Fibroblast of skin of left quadriceps (primary cell): ENCODE results near the gene TNS3.
A peak's percentile ranks its signal among the peaks of the same experiment; 100 is the strongest.

Experiments
- DNase-seq, 2 experiments: peaks; one replicate each; pipeline ENCODE4 v3.0.0-alpha.2; 2013; ENCODE audit warnings: low read depth in 2 of 2

Gene TNS3

GRCh38 chr7:47506382-47507339, 75.2 kb downstream of the TNS3 start:
- DNase-seq = peak; percentile 87 to 88

DNA sequence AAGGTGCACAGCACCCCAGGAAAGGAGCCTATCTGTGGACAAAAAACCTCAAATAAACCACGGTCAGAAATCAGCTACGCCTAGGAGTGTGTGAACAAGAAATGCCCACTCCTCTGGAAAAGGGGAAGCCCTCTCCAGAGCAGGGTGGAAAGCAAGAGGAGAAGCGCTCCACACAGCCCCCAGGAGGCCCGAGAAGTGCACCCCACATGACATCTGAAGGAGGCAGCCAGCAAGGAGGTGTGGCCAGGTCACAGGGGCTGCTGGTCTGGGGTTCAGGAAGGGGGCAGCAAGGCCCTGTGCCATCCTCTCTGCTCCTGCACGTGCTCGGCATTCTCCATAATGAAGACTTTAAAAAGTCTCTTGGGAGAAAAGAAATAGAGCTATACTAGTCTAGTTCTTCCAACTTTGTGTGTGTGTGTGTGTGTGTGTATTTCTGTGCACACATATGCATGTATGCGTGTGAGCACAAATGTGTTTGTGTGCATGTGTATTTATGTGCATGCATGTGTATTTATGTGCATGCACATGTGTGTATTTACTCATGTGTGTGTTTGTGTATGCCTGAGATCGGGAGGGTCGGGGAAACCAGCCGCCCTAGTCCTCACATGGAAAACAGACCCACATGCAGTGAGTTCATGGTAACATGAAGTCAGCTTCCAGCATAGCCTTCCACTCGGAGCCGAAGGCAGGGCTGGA, 76.5 kb downstream of the TNS3 start:
- DNase-seq = no peak

GRCh38 chr7:47504551-47505311, 77.2 kb downstream of the TNS3 start:
- DNase-seq = no peak

GRCh38 chr7:47503281-47503680, 78.6 kb downstream of the TNS3 start:
- DNase-seq = no peak

DNA sequence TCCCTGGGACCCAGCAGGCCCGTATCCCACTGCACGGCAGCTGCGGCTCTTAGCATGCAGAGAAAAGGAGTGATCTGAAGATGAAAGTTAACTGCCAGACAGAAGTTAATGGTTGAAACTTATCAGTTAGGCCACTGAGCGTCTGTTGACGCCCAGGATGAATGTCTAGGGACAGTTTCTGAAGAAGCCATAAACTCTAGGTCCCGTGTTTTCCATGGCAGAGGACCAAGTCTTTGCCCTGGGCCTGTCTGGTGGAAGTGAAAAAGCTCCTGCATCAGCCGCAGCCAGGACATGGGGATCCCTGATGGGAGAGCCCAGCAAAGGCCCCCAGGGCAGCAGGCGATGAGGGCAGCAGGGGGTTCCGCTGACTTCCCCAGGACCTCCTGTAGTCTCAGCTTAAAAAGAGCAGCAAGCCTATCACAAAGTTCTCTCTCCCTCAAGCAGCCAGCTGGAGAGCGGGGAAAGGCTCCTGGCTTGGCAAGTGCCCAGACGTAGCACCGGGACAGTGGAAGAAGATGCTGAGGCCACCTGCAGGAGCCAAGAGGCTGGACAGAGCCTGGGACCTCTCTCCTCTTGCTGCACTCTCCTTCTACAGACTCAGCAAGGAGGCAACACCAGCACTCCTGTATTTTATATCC, 79.6 kb downstream of the TNS3 start:
- DNase-seq = no peak

DNA sequence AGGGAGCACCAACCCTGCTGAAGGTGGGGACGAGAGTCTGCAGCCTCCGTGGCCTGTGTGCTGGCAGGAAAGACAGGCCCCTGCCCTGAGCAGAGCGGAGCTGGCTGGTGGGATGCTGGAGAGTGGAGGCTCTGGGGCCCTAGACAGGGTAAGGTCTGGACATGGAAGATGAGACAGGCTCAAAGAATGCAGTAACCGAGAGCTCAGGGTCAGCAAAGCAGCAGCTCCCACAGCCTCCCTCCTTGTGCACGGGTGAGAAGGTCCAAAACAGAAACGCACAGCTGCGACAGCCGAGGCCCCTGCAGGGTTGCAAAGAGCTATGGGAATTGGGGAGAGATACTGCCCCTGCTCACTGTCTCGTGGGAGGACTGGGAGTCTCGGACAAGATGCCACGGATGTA, 80.5 kb downstream of the TNS3 start:
- DNase-seq = peak in 1 of 2 experiments; percentile 47

GRCh38 chr7:47500103-47500563, 81.8 kb downstream of the TNS3 start:
- DNase-seq = no peak

GRCh38 chr7:47498229-47499056, 83.5 kb downstream of the TNS3 start:
- DNase-seq = no peak

DNA sequence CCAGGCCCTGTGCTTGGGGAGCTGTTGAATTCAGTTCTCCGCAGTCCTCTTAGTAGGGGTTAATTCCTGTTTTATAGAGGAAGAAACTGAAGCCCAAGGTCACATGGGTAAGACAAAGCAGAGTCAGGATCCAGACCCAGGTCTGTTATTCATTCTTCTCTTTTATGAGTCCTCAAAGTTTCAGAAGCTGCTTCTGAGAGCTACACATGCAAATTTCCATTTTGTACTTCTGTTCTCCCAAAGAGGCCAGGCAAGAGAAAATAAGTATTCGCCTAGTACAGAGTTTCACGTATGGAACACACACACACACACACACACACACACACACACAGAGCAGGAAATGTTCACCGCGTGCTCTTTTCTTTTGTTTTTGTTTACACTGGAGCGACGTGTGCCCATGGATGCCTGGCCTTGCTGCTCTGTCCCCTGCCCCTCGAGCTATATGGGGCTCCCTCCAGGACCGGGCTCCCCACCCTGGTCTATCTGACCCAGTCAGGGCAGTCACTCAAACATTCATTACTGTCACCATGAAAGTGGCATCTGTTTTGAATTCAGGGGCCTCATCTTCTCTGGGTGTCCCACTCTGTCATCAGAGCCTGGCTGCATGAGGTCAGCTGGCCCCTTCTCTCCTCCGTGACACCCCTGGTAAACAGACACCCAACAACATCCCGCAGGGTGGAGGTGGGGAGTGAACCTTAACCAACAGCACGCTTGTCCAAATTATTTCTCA, 84.4 kb downstream of the TNS3 start:
- DNase-seq = no peak

- DNase-seq = no peak
Measured at GRCh38 chr7:47496666-47497065, 85.2 kb downstream of the TNS3 start.

DNA sequence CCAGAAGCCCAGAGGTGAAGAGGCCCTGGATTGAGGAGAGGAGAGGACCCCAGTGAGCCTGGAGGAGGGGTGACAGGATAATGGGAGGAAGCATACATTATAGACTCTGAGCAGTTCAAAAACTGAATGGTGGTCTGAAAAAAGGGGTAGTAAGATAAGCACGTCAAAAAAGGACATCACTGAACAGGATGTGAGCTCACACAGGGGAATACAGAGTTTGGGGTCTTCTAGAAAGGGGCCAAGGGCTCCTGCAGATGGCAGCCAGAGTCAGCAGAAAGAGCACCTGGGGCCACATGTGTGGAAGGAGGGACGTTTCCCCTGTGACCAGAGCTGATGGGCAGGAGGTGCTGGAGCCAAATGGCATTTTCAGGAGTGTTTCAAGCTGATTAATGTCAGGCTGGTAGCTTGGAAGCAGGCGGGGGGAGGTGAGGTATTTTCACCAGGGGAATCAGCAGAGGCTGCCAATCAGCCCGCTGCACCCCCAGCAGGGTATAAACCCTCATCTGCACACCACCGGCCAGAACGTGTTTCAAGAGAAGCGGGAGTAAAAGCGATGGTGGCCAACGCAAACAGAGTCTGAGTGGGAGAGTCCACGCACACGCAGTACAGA, 85.8 kb downstream of the TNS3 start:
- no peak for DNase-seq

DNA sequence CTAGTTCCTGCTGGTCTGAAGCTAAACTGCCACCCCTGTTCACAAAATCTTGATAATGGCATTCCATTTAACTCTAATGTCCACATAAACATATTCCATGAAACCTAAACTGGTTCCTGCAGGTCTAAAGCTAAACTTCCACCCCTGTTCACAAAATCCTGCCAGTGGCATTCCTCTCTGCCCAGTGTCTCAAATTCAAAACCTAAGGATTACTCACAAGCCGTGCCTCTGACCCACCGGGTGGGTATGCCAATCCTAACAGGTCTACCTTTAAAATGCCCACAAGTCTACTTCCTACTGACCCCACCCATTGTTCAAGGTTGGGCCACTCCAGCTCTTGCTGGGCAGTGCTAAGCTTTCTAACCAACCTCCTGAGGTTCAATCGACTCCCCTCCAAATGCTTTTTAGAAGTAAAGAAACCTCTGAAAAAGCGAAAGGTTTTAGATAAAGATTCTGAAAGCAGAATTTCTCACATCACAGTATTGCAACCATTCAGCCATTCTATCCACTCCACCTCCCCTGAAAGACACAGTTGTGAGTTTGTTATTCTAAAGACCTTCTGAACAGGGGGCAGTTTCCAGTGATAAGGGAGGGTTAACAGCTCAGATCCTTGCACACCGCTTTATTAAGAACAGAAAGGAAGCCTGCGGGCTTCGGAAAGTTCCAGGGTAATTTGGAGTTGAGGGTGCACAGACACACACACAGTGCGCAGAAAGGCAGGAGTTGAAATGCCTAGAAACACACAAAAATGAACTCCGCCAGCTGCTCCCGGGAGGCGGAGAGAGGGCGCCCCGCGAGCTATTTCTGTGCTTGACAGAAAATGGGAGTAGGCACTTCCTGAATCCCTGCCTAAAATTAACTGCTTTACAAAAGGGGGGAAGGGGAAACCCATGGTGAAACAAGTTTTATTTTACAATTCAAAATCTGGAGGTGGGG, 87.7 kb downstream of the TNS3 start:
- DNase-seq = no peak

GRCh38 chr7:47492716-47493325, 89.1 kb downstream of the TNS3 start:
- no peak for DNase-seq

GRCh38 chr7:47490501-47491265, 91.2 kb downstream of the TNS3 start:
- no peak for DNase-seq

GRCh38 chr7:47489624-47490023, 92.3 kb downstream of the TNS3 start:
- no peak for DNase-seq

DNA sequence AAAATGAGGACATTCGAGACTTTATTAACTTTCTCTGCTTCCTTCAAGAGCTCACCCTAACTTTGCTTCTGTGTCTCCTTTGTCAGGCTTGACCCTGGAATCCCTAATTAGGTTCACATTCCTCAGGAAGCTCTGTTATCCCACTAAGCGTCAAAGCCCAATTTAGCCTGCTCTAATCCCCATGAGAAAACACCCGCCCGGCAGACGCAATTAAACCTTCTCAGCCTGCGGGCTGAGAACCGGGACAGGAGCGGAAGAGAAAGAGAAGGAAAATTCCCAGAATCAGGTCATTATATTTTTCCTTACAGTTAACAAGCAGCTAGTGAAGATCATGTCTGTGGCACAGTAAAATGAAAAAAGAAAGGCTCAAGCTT, 93.0 kb downstream of the TNS3 start:
- DNase-seq = no peak

DNA sequence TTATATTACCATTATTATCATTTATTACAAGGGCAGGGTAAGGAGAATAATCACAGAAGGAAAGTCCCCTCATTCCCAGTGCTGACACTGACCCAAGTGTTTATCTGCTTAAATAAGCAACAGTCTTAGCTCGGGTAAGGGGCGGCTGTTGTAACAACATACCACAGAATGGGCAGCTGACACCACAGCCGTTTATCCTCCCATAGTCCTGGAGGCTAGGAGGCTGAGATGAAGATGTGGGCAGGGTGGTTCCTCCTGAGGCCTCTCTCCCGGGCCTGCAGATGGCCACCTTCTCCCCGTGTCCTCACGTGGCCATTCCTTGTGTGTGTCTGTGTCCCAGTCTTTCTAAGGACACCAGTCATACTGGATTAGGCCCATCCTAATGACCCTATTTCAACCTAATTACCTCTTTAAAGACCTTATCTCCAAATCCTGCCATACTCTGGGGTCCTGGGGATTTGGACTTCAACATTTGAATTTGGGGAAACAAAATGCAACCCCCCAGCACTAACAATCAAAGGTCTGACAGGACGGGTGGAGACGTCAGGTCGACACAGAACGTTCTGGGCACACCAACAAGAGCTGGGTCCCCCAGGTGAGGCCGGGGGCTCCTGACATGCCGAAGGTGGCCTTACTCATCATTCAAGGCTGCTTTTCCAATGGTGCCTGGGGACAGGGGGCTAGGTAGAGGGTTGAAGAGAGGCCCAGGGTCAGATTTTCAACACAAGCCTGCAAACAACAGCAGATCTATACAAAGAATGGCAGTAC, 93.5 kb downstream of the TNS3 start:
- DNase-seq = no peak
